ENCODE data around the gene DNMT1.

DNA sequence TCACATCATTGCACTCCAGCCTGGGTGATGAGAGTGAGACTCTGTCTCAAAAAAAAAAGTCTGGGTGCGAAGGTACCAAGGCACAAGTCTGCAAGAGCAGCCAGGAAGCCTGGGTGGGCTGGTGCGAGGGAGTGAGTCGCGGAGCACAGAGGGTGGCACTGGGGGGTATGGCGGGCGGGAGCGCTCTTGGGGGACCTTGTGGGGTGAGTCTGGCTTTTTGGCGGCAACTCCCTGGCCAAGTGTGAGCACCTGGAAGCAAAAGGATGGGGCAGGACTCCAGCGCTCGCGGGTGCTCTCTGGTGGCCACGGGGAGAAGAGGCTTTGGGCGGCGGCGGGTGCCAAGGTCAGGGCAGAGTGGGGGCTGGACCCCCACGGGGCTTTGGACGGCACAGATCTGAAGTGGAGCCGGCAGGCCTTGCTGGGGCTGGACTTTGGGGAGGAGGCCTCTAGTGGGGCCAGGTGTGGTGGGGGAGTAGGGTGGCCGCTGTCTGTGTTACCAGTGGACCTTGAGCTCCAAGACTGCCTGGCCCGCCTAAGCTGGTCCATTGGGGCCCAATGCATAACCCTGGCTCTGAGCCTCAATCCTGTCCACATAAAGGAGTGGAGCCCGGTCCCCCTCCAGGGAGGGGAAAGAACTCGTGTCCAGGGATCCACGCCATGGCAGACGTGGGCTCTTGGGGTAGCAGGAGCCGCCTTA lies 81.7 kb downstream of the DNMT1 start:
- TF ChIP-seq, protein P1, sequence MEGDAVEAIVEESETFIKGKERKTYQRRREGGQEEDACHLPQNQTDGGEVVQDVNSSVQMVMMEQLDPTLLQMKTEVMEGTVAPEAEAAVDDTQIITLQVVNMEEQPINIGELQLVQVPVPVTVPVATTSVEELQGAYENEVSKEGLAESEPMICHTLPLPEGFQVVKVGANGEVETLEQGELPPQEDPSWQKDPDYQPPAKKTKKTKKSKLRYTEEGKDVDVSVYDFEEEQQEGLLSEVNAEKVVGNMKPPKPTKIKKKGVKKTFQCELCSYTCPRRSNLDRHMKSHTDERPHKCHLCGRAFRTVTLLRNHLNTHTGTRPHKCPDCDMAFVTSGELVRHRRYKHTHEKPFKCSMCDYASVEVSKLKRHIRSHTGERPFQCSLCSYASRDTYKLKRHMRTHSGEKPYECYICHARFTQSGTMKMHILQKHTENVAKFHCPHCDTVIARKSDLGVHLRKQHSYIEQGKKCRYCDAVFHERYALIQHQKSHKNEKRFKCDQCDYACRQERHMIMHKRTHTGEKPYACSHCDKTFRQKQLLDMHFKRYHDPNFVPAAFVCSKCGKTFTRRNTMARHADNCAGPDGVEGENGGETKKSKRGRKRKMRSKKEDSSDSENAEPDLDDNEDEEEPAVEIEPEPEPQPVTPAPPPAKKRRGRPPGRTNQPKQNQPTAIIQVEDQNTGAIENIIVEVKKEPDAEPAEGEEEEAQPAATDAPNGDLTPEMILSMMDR (IDR thresholded peaks at IDR 0.05; ENCODE audit: low read length) = peak; percentile 65
- no peak for TF ChIP-seq EZH2 (optimal IDR thresholded peaks at IDR 0.05; ENCODE audit: low read depth, low read length)
- TF ChIP-seq EZH2phosphoT487 (IDR thresholded peaks at IDR 0.05; ENCODE audit: low read length) = no peak

Data from MM.1S (cell line).